GM21515 (cell line): ENCODE data around the gene MAN2A2.

Experiments
- ATAC-seq: cut with Tn5 transposase; IDR thresholded peaks from one replicate; pipeline ENCODE4 v1.9.1; 2021; ENCODE audit not compliant: unreplicated experiment

MAN2A2 gene

GRCh38 chr15:90957791-90958190 is 54.7 kb downstream of the MAN2A2 start:
- ATAC-seq: no peak

DNA sequence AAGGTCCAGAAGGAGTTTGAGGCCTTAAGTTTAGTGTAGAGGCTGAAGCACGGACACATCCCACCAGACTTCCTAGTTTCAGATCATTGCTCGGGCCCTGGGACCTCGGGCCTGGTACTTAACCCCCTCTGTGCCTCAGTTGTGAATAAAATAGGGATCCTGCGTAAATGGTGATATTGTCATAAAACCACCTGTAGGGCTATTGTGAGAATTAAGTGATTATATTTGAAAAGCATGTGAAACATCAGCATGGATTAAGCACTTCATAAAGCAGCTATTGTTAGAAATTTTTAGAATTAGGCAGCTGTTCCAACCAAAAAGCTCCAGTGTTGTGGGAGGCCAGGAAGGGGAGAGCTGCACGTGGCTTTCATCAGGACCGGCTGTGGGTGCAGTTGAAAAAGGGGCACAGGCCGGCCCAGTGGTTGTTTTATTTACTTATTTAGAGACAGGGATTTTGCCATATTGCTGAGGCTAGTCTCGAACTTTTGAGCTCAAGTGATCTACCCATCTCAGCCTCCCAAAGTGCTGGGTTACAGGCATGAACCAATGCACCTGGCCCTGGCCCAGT is 56.0 kb downstream of the MAN2A2 start:
- no peak for ATAC-seq

- ATAC-seq: no peak
Measured at GRCh38 chr15:90959894-90960293, 56.8 kb downstream of the MAN2A2 start.

DNA sequence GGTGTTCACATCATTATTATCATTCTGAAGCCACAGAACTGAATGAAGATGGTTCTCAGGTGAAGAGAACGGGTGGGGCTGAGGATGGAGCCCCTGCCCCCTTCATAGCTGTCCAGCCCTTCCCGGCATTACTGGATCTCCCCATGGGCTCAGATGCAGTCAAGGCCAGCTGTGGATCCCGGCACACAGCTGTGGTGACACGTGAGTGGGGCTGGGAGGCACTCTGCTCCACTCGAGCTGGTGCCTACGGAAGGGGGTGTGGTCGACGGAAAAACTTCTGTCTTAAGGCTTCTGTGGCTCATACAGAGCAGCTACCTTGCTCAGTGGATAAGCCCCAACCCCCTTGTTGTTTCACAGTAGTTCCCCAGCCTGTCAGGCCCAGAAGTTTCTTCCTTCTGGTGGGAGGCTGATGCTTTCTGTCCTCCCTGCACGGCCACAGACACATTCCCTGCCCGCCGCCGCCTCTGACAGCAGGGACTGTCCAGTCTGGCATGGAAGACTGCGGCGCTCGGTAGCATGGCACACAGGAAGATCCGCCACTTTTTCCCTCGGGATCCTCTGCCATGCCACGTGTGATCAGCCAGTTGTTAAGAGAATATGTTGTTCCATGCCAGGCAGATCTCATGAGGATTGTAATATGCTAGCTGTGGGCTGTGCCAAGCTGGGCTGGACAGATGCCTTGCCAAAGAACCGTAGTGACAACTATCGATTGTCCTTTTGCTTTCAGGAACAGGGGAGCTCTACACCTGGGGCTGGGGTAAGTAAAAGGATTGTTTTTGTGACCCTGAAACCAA is 57.4 kb downstream of the MAN2A2 start:
- ATAC-seq: no peak

DNA sequence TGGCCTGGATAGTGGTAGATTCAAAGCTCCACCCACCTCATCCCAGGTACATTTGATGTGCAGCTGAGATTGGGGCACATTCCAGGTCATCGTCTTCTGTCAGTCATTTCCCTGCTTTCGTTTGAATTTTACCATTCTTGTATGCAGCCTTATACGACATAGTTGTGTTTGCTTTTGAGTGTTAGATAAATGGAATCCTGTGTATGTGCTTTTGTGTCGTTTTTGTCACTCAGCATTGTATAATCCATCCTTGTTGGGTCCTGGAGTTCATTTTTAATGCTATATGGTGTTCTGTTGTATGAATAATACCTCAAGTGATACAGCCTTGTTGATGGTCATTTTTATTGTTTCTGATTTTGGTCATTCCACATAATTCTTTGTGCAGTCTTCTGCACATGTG is 58.9 kb downstream of the MAN2A2 start:
- no peak for ATAC-seq

DNA sequence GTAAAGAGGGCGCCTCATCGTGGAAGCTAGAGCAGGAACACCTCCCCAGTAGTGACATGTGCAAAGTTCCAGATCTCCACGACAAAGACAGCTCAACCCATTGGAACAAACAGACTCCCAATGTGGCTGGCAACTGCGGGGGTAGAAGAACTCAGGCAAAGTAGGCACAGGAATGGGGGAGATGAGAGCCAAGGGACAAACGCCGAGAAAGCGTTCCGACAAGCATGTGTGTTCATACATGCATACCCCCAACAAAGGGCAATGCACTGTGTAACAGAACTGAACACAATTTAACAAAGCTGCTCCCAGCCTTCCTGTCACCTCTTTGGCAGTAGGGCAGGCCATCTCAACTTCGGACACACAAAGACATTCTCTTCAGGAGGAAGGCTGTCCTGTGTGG is 63.2 kb downstream of the MAN2A2 start:
- ATAC-seq: no peak

DNA sequence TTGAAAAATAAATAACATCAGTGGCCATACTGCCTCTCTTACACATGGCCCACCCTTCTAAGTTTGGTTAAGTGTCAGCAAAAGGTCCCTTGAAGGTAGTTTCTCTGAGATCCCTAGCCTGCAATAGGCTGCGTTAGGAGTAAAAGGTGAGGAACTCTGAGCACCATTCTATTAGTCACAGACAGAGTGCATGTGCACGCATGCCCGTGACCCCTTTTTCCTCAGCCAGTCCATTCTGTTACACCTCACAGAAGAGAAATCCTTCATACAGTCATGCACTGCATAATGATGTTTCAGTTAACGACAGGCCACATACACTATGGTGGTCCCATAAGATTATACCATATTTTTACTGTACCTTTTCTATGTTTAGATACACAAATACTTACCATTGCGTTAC is 64.1 kb downstream of the MAN2A2 start:
- no peak for ATAC-seq

GRCh38 chr15:90968434-90968833 is 65.3 kb downstream of the MAN2A2 start:
- ATAC-seq: no peak

DNA sequence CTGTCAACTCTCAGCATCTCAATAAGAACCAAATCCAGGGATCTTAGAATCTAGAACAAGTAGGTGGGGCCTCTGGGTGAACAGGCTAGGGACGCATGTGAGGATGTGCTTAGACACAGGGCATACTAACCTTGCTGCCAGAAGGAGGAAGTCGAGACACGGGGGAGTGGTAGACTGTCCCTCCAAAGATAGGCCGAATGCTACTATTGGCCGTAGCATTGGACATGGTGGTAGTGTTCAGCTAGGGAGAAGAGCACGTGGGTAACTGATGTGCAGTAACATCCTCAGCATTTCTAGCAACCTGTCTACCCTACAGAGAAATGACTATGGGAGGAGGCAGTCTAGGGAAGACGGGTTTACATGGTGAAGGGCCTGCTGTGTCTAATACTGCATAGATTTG is 67.2 kb downstream of the MAN2A2 start:
- no peak for ATAC-seq

GRCh38 chr15:90972133-90972532 is 69.0 kb downstream of the MAN2A2 start:
- ATAC-seq: no peak
